Measurements from ENCODE around the gene MLPH.

DNA sequence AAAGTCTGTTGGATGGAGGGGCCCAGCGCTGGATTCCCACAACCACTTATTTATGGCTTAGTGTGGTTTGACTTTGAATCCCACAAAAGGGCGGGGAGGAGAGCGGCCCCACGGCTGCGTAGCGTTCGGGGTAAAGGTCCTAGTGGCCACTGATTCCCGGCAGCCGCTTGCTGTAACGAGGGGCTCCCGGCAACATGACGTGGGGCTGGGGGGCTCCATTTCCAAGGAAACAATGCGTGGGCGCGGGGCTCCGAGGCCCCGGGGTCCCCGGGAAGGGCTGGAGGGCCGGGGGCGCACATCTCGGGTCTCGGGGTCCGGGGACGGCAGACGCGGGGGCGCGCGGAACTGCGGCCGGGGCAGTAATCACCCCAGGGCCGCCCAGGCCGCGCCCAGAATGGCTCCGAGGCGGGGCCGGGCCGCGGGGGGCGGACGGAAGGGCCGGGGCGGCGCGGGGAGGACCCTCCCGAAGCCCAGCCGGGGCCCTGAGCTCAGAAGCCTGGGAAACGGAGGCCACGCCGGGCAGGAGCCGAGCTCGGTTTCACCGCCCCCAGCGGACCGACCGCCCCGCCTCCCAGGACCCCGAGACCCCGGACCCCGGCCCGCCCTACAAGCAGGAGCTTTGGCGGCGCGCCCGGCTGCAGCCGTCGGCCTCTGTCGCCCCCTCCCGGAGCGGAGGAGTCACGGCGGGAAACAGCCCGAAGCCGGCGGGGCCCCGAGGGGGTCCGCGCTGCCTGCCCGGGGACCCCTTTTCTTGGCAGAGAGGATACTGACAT is 11.9 kb upstream of the MLPH start:
- TF ChIP-seq GATA3 (IDR thresholded peaks at IDR 0.05; ENCODE audit: low read depth, low read length) (no peak), GATA2 (IDR thresholded peaks at IDR 0.05; ENCODE audit: low read depth, low read length) (no peak)
